Progenitor cell of endocrine pancreas (in vitro differentiated cells): ENCODE measurements around the gene GDPGP1. TPM values are rescaled to one million over a fixed set of nuclear protein-coding genes. Genes with fewer than 3 reads are reported as not detected.
A peak's percentile ranks its signal among the peaks of the same experiment; 100 is the strongest.

ENCODE experiments used
- DNase-seq: peaks from one replicate; pipeline ENCODE4 v3.0.0; 2021; ENCODE audit warnings: low spot score; ENCODE audit not compliant: unreplicated experiment
- H3K27ac Mint-ChIP-seq: 2 replicates; pipeline ENCODE4 v1.8.0; 2021; ENCODE audit warnings: mild to moderate bottlenecking, moderate library complexity, mixed read lengths
- H3K27me3 Mint-ChIP-seq: 2 replicates; pipeline ENCODE4 v1.8.0; 2021; ENCODE audit warnings: mixed read lengths
- H3K36me3 Mint-ChIP-seq: 2 replicates; pipeline ENCODE4 v1.8.0; 2022; ENCODE audit warnings: mixed read lengths; ENCODE audit not compliant: insufficient read depth
- H3K4me1 Mint-ChIP-seq: 2 replicates; pipeline ENCODE4 v1.8.0; 2021; ENCODE audit warnings: low read depth, mixed read lengths
- H3K4me3 Mint-ChIP-seq: 2 replicates; pipeline ENCODE4 v1.8.0; 2021; ENCODE audit warnings: low read depth, mild to moderate bottlenecking, moderate library complexity, mixed read lengths
- H3K9me3 Mint-ChIP-seq: 2 replicates; pipeline ENCODE4 v1.8.0; 2021; ENCODE audit warnings: low read depth, mixed read lengths
- CTCF ChIP-seq: fragments of 200-600 bp; sonication (generic); IDR thresholded peaks from one replicate; pipeline ENCODE4 v1.5.0; 2021; ENCODE audit warnings: antibody characterized with exemption, mild to moderate bottlenecking; ENCODE audit not compliant: unreplicated experiment
- total RNA-seq: library from RNA; stranded (reverse); gene quantifications from 2 replicates; pipeline ENCODE4 v1.2.1, GENCODE V29; 2021

The GDPGP1 gene
- total RNA-seq, 1 donor from 2014 or later, result 7.8 TPM

GRCh38 chr15:90219421-90220141 is 14.4 kb upstream of the GDPGP1 start:
- no peaks in the 10 kb centered on the region for H3K9me3 Mint-ChIP-seq
- H3K4me3 Mint-ChIP-seq, result no peak overlapping the region
- TF ChIP-seq CTCF, result peak; percentile 72
- H3K27me3 Mint-ChIP-seq, result no peaks in the 10 kb centered on the region
- peak; percentile 41 for DNase-seq
- H3K36me3 Mint-ChIP-seq, result peaks cover 5% of the 10 kb centered on the region
- no peak overlapping the region for H3K27ac Mint-ChIP-seq
- no peaks in the 10 kb centered on the region for H3K4me1 Mint-ChIP-seq

- peak; percentile 37 for DNase-seq
- peak; percentile 54 for TF ChIP-seq CTCF
Observed at GRCh38 chr15:90221246-90221900, 12.6 kb upstream of the GDPGP1 start.

GRCh38 chr15:90222547-90222946 is 11.5 kb upstream of the GDPGP1 start:
- no peak for TF ChIP-seq CTCF
- H3K36me3 Mint-ChIP-seq, result peaks cover 8% of the 10 kb centered on the region
- no peak for DNase-seq
- H3K4me3 Mint-ChIP-seq, result no peak overlapping the region
- H3K4me1 Mint-ChIP-seq, result no peaks in the 10 kb centered on the region
- H3K9me3 Mint-ChIP-seq, result no peaks in the 10 kb centered on the region
- H3K27me3 Mint-ChIP-seq, result no peaks in the 10 kb centered on the region
- no peak overlapping the region for H3K27ac Mint-ChIP-seq

More at GRCh38 chr15:90221246-90221900, 12.6 kb upstream of the GDPGP1 start:
- no peak overlapping the region for H3K27ac Mint-ChIP-seq
- no peaks in the 10 kb centered on the region for H3K9me3 Mint-ChIP-seq
- H3K36me3 Mint-ChIP-seq, result peaks cover 8% of the 10 kb centered on the region
- no peaks in the 10 kb centered on the region for H3K4me1 Mint-ChIP-seq
- H3K4me3 Mint-ChIP-seq, result no peak overlapping the region
- no peaks in the 10 kb centered on the region for H3K27me3 Mint-ChIP-seq

GRCh38 chr15:90223441-90224165 is 10.4 kb upstream of the GDPGP1 start:
- no peak for DNase-seq
- Mint-ChIP-seq H3K27me3 (no peaks in the 10 kb centered on the region), H3K4me1 (no peaks in the 10 kb centered on the region), H3K9me3 (no peaks in the 10 kb centered on the region), H3K36me3 (peaks cover 8% of the 10 kb centered on the region), H3K4me3 (no peak overlapping the region), H3K27ac (no peak overlapping the region)
- no peak for TF ChIP-seq CTCF

- no peaks in the 10 kb centered on the region for H3K4me1 Mint-ChIP-seq
- TF ChIP-seq CTCF, result no peak
- H3K27ac Mint-ChIP-seq, result no peak overlapping the region
- no peak overlapping the region for H3K4me3 Mint-ChIP-seq
- peaks cover 12% of the 10 kb centered on the region for H3K36me3 Mint-ChIP-seq
- no peaks in the 10 kb centered on the region for H3K27me3 Mint-ChIP-seq
- H3K9me3 Mint-ChIP-seq, result no peaks in the 10 kb centered on the region
- DNase-seq, result no peak
Observed at GRCh38 chr15:90225047-90225446, 9.0 kb upstream of the GDPGP1 start.
